Activated naive CD8-positive, alpha-beta T cell treated with anti-CD3 and anti-CD28 coated beads for 36 hours (primary cell): ENCODE results near the gene FAM168B. TPM values are rescaled to one million over a fixed set of nuclear protein-coding genes. Genes with fewer than 3 reads are reported as not detected.

Experiments
- DNase-seq: peaks from one replicate; pipeline ENCODE4 v3.0.0; 2021
- H3K27ac Mint-ChIP-seq: one replicate; pipeline ENCODE4 v1.8.0; 2022; ENCODE audit warnings: mild to moderate bottlenecking, moderate library complexity, mixed read lengths
- H3K27me3 Mint-ChIP-seq: one replicate; pipeline ENCODE4 v1.8.0; 2022; ENCODE audit warnings: mild to moderate bottlenecking, mixed read lengths
- H3K36me3 Mint-ChIP-seq: one replicate; pipeline ENCODE4 v1.8.0; 2021; ENCODE audit warnings: mild to moderate bottlenecking, mixed read lengths
- H3K4me1 Mint-ChIP-seq: one replicate; pipeline ENCODE4 v1.8.0; 2021; ENCODE audit warnings: mixed read lengths
- H3K4me3 Mint-ChIP-seq: one replicate; pipeline ENCODE4 v1.8.0; 2022; ENCODE audit warnings: mild to moderate bottlenecking, moderate library complexity, mixed read lengths
- H3K9me3 Mint-ChIP-seq: one replicate; pipeline ENCODE4 v1.8.0; 2022; ENCODE audit warnings: mixed read lengths
- total RNA-seq, 2 experiments: library from RNA; stranded (reverse); gene quantifications; one replicate each; pipeline ENCODE4 v1.2.3, GENCODE V29; 2021

Gene FAM168B
- total RNA-seq, 2 experiments from 2014 or later = 83.4 to 88.2 TPM

- no peak overlapping the region for H3K27ac Mint-ChIP-seq
- DNase-seq = no peak
- H3K27me3 Mint-ChIP-seq = peaks cover 15% of the 10 kb centered on the region
- H3K4me3 Mint-ChIP-seq = peak overlapping the region; percentile 61
- no peaks in the 10 kb centered on the region for H3K36me3 Mint-ChIP-seq
- no peaks in the 10 kb centered on the region for H3K9me3 Mint-ChIP-seq
- peaks cover 13% of the 10 kb centered on the region for H3K4me1 Mint-ChIP-seq
Observed at GRCh38 chr2:131033786-131034121, 59.5 kb downstream of the FAM168B start.

DNA sequence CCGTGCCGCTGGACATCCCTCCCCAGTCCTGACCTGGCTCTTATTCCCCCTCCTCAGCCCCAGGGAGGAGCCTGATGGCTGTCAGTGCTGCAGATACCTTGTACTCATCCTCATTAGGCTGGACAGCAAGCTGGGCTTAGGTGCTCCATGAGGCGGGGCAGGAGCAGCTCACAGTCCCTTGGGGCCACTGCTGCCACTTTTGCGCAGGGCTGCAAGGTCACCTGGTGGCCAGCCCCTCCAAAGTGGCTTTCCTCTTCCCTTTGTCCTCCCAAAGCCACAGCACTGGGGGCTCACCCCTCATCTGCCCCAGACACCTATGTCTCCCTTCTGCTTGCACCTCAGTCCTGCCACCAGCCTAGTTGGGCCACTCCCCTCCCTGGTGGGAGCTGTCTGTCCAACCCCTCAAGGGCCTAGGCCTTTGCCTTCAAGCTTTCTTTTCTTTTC, 60.8 kb downstream of the FAM168B start:
- Mint-ChIP-seq H3K4me3 (no peak overlapping the region), H3K27me3 (peaks cover 15% of the 10 kb centered on the region), H3K36me3 (no peaks in the 10 kb centered on the region), H3K4me1 (peaks cover 13% of the 10 kb centered on the region), H3K27ac (no peak overlapping the region), H3K9me3 (no peaks in the 10 kb centered on the region)
- no peak for DNase-seq

DNA sequence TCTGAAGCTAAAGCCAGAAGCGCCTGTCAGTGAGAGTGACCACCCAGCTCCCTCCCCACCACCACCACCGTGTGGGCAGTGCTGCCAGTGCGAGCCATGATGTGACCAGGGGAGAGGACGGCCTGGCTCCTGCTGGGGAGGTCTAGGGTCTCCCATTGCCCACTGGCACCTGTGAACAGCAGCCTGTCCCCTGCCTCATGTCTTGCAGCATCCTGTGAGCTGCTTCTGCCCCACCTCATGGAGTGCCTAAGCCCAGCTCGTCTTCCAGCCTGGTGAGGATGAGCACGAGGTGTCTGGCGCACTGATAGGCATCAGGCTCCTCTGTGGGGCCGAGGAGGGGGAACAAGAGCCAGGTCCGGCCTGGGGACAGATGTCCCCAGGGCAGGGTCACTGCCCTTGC, 61.4 kb downstream of the FAM168B start:
- H3K27me3 Mint-ChIP-seq = peaks cover 15% of the 10 kb centered on the region
- peaks cover 13% of the 10 kb centered on the region for H3K4me1 Mint-ChIP-seq
- H3K9me3 Mint-ChIP-seq = no peaks in the 10 kb centered on the region
- H3K27ac Mint-ChIP-seq = no peak overlapping the region
- DNase-seq = no peak
- no peaks in the 10 kb centered on the region for H3K36me3 Mint-ChIP-seq
- H3K4me3 Mint-ChIP-seq = no peak overlapping the region

GRCh38 chr2:131031431-131031841, 61.8 kb downstream of the FAM168B start:
- H3K27ac Mint-ChIP-seq = no peak overlapping the region
- no peak overlapping the region for H3K4me3 Mint-ChIP-seq

GRCh38 chr2:131030478-131030971, 62.7 kb downstream of the FAM168B start:
- no peak overlapping the region for H3K27ac Mint-ChIP-seq
- H3K4me3 Mint-ChIP-seq = no peak overlapping the region

More at GRCh38 chr2:131031431-131031841, 61.8 kb downstream of the FAM168B start:
- H3K9me3 Mint-ChIP-seq = no peaks in the 10 kb centered on the region
- no peak for DNase-seq
- H3K36me3 Mint-ChIP-seq = no peaks in the 10 kb centered on the region
- H3K27me3 Mint-ChIP-seq = peaks cover 15% of the 10 kb centered on the region
- H3K4me1 Mint-ChIP-seq = peaks cover 13% of the 10 kb centered on the region

GRCh38 chr2:131029812-131030211, 63.4 kb downstream of the FAM168B start:
- peaks cover 29% of the 10 kb centered on the region for H3K27me3 Mint-ChIP-seq
- DNase-seq = no peak
- H3K27ac Mint-ChIP-seq = no peak overlapping the region
- no peaks in the 10 kb centered on the region for H3K9me3 Mint-ChIP-seq
- peaks cover 13% of the 10 kb centered on the region for H3K4me1 Mint-ChIP-seq
- no peaks in the 10 kb centered on the region for H3K36me3 Mint-ChIP-seq
- H3K4me3 Mint-ChIP-seq = no peak overlapping the region

More at GRCh38 chr2:131030478-131030971, 62.7 kb downstream of the FAM168B start:
- Mint-ChIP-seq H3K27me3 (peaks cover 23% of the 10 kb centered on the region), H3K4me1 (peaks cover 13% of the 10 kb centered on the region), H3K36me3 (no peaks in the 10 kb centered on the region), H3K9me3 (no peaks in the 10 kb centered on the region)
- DNase-seq = no peak

- Mint-ChIP-seq H3K4me1 (peaks cover 1% of the 10 kb centered on the region), H3K4me3 (no peak overlapping the region), H3K36me3 (no peaks in the 10 kb centered on the region), H3K27me3 (peaks cover 23% of the 10 kb centered on the region), H3K27ac (no peak overlapping the region), H3K9me3 (no peaks in the 10 kb centered on the region)
- DNase-seq = no peak
Observed at GRCh38 chr2:131027566-131028528, 65.4 kb downstream of the FAM168B start.

GRCh38 chr2:131026919-131027318, 66.3 kb downstream of the FAM168B start:
- DNase-seq = no peak
- Mint-ChIP-seq H3K27me3 (peaks cover 25% of the 10 kb centered on the region), H3K27ac (no peak overlapping the region), H3K4me3 (no peak overlapping the region), H3K9me3 (no peaks in the 10 kb centered on the region), H3K4me1 (no peaks in the 10 kb centered on the region), H3K36me3 (no peaks in the 10 kb centered on the region)

DNA sequence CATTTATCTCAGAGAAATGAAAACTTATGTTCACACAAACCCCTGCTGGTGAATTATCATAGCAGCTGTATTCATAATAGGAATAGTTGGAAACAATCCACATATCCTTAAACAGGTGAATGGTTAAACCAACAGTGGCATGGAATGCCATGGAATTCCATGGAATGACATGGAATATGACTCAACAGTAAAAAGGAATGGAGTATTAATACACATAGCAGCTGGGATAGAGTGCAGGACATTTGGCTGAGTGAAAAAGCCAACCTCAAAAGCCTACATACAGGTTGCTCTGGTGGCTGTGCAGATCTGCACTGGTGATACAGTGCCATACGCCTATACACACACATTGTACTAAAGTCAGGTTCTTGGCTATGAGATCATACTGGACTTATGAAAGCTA, 69.5 kb downstream of the FAM168B start:
- Mint-ChIP-seq H3K27ac (no peak overlapping the region), H3K36me3 (no peaks in the 10 kb centered on the region), H3K27me3 (peaks cover 34% of the 10 kb centered on the region), H3K4me3 (no peak overlapping the region), H3K4me1 (no peaks in the 10 kb centered on the region), H3K9me3 (no peaks in the 10 kb centered on the region)
- no peak for DNase-seq

GRCh38 chr2:131022731-131023130, 70.5 kb downstream of the FAM168B start:
- no peaks in the 10 kb centered on the region for H3K36me3 Mint-ChIP-seq
- H3K27me3 Mint-ChIP-seq = peaks cover 38% of the 10 kb centered on the region
- no peak overlapping the region for H3K27ac Mint-ChIP-seq
- H3K4me1 Mint-ChIP-seq = no peaks in the 10 kb centered on the region
- no peaks in the 10 kb centered on the region for H3K9me3 Mint-ChIP-seq
- no peak overlapping the region for H3K4me3 Mint-ChIP-seq
- no peak for DNase-seq

DNA sequence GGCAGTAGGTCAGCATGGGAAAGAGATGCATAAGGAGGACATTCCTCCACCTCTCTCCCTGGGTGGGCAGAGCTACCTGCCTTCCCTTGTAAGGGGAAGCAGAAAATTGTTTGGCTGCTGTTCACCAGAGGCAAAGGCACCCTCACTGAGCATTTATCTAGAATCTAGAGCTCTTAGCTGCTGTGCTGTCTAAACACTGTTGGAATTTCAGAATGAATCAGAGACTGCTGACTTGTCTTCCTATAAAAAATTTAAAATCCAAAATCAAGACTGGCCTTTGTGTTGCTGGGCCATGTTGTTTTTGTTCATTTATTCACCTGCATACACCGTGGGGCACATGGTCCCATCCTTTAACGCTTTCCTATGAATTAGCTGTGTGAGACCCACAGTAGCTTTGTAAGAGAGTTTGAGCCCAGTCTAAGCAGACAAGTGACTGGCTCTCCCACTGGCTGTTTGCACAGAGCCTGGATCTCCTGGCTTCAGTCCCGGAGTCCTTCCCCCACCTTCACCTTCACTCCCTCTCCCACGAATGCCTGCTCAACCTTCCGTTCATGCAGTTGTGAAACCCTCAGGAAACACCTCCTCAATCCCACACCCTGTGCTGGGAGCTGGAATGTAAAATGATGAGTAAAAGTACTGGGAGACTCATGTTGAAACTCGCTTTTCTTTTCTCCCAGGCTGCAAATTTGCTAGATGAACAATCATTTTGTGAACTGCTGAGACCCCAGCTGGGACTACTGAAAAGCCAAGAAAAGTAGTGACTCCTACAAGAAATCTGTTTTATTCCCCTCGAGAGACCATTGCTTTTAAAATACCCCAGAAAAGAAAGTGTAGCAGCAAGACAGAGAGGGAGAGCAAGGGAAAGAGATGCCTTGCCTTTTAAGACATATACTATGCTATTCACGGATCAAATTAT, 76.2 kb downstream of the FAM168B start:
- H3K36me3 Mint-ChIP-seq = no peaks in the 10 kb centered on the region
- peaks cover 3% of the 10 kb centered on the region for H3K4me1 Mint-ChIP-seq
- H3K9me3 Mint-ChIP-seq = no peaks in the 10 kb centered on the region
- no peak overlapping the region for H3K27ac Mint-ChIP-seq
- peaks cover 21% of the 10 kb centered on the region for H3K27me3 Mint-ChIP-seq
- H3K4me3 Mint-ChIP-seq = no peak overlapping the region
- no peak for DNase-seq

DNA sequence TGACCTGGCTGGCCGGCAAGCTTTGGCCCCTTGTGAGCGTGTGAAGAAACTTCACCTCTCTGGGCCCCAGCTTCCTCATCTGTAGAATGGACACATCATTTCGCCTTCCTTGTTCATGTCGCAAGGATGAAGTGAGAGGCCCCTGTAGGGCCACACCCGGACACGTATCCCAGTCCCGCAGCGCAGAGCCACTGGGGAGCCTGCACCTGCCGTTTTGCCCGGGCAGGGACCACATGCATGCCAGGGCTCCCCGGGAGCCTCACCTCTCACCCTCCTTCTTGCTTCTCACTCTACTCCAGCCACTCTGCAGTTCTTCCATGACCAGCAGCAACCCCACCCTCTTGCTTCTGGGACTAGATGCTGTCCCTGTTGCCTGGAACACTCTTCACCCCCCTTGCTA, 77.5 kb downstream of the FAM168B start:
- DNase-seq = no peak
- Mint-ChIP-seq H3K4me3 (no peak overlapping the region), H3K4me1 (peaks cover 16% of the 10 kb centered on the region), H3K9me3 (no peaks in the 10 kb centered on the region), H3K27me3 (peaks cover 11% of the 10 kb centered on the region), H3K36me3 (no peaks in the 10 kb centered on the region), H3K27ac (no peak overlapping the region)

- Mint-ChIP-seq H3K27ac (no peak overlapping the region), H3K27me3 (peaks cover 10% of the 10 kb centered on the region), H3K9me3 (peaks cover 3% of the 10 kb centered on the region), H3K36me3 (peaks cover 4% of the 10 kb centered on the region), H3K4me1 (peaks cover 32% of the 10 kb centered on the region), H3K4me3 (no peak overlapping the region)
- DNase-seq = no peak
Observed at GRCh38 chr2:131014141-131014540, 79.1 kb downstream of the FAM168B start.

GRCh38 chr2:131011486-131011885, 81.8 kb downstream of the FAM168B start:
- H3K4me1 Mint-ChIP-seq = peaks cover 36% of the 10 kb centered on the region
- no peak for DNase-seq
- no peak overlapping the region for H3K4me3 Mint-ChIP-seq
- no peaks in the 10 kb centered on the region for H3K27me3 Mint-ChIP-seq
- H3K9me3 Mint-ChIP-seq = peaks cover 3% of the 10 kb centered on the region
- H3K27ac Mint-ChIP-seq = no peak overlapping the region
- H3K36me3 Mint-ChIP-seq = peaks cover 4% of the 10 kb centered on the region

DNA sequence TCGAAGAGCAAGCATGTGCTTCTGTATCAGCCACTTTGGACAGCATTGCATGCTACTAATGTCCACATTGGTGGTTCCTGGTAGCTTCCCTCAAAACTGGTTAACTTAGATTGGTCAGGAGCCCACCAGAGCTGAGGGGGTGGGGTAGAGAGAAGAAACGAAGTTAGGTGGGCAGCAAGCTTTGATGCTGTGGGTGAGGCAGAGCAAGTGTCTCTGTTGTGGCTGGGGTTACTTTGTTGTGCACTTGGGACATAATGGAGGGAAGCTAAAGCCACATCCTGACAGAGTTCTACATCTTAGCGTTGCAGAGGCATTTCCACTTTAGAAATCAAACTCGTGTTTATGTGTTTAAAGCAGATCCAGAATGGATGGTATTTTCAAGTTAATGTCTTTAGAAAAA, 82.7 kb downstream of the FAM168B start:
- peaks cover 4% of the 10 kb centered on the region for H3K36me3 Mint-ChIP-seq
- no peak for DNase-seq
- no peak overlapping the region for H3K4me3 Mint-ChIP-seq
- H3K4me1 Mint-ChIP-seq = peaks cover 36% of the 10 kb centered on the region
- no peaks in the 10 kb centered on the region for H3K27me3 Mint-ChIP-seq
- H3K27ac Mint-ChIP-seq = no peak overlapping the region
- peaks cover 3% of the 10 kb centered on the region for H3K9me3 Mint-ChIP-seq
